Activated gamma-delta T cell treated with anti-CD3 and anti-CD28 coated beads, Interleukin-2, amount 50 U/mL, for 16 hours (primary cell): Measurements from ENCODE around the gene KLHDC4.
"Not testable (repeated sequence)": the region's sequence is repeated elsewhere in the genome, so short reads cannot be mapped to it uniquely, and the experiment has no call there.

Experiments
- DNase-seq: peaks from one replicate; pipeline ENCODE4 v3.0.0-alpha.2; 2020; ENCODE audit warnings: low read depth

KLHDC4 gene

GRCh38 chr16:87788730-87789436 is 23.1 kb upstream of the KLHDC4 start:
- not testable (repeated sequence) for DNase-seq

- DNase-seq, result not testable (repeated sequence)
These were observed 21.8 kb upstream of the KLHDC4 start for GRCh38 chr16:87787451-87788091.

GRCh38 chr16:87784812-87785211 is 19.0 kb upstream of the KLHDC4 start:
- no peak for DNase-seq

GRCh38 chr16:87782033-87782432 is 16.2 kb upstream of the KLHDC4 start:
- no peak for DNase-seq

- peak; percentile 38 for DNase-seq
These were observed 14.7 kb upstream of the KLHDC4 start for GRCh38 chr16:87780385-87780989.

- DNase-seq, result peak; percentile 92
These were observed 13.2 kb upstream of the KLHDC4 start for GRCh38 chr16:87778830-87779579.

GRCh38 chr16:87778476-87778829 is 12.7 kb upstream of the KLHDC4 start:
- DNase-seq, result peak; percentile 4

GRCh38 chr16:87773836-87774235 is 8.1 kb upstream of the KLHDC4 start:
- DNase-seq, result not testable (repeated sequence)

- DNase-seq, result not testable (repeated sequence)
These were observed 1.7 kb upstream of the KLHDC4 start for GRCh38 chr16:87767456-87767855.

- DNase-seq, result no peak
These were observed 655 bp upstream of the KLHDC4 start for GRCh38 chr16:87766485-87766797.

- DNase-seq, result peak; percentile 61
These were observed 362 bp downstream of the KLHDC4 start for GRCh38 chr16:87765473-87765775.

GRCh38 chr16:87764600-87765472 is 950 bp downstream of the KLHDC4 start:
- DNase-seq, result peak; percentile 27

- no peak for DNase-seq
These were observed 3.2 kb downstream of the KLHDC4 start for GRCh38 chr16:87762620-87763019.

GRCh38 chr16:87762071-87762571 is 3.7 kb downstream of the KLHDC4 start:
- DNase-seq, result peak; percentile 22

GRCh38 chr16:87761060-87761459 is 4.7 kb downstream of the KLHDC4 start:
- no peak for DNase-seq

GRCh38 chr16:87757841-87758426 is 7.9 kb downstream of the KLHDC4 start:
- no peak for DNase-seq

GRCh38 chr16:87754535-87754934 is 11.3 kb downstream of the KLHDC4 start:
- DNase-seq, result no peak

- no peak for DNase-seq
These were observed 18.0 kb downstream of the KLHDC4 start for GRCh38 chr16:87747626-87748414.

GRCh38 chr16:87746178-87746577 is 19.6 kb downstream of the KLHDC4 start:
- no peak for DNase-seq

- DNase-seq, result no peak
These were observed 20.9 kb downstream of the KLHDC4 start for GRCh38 chr16:87744750-87745514.
